SU-DHL-6 (cell line): ENCODE data around the gene CTCF.
A peak's percentile ranks its signal among the peaks of the same experiment; 100 is the strongest.

ENCODE experiments used
- H2AFZ ChIP-seq: fragments of 200-600 bp; sonication (generic); 2 replicates; pipeline ENCODE4 v1.6.1; 2014; ENCODE audit warnings: low read depth, mild to moderate bottlenecking, moderate library complexity, mixed read lengths, antibody characterized with exemption, low read length; ENCODE audit not compliant: severe bottlenecking
- H3F3A ChIP-seq: fragments of 200-600 bp; shearing (Covaris generic); 2 replicates; pipeline ENCODE4 v1.6.0; 2016; ENCODE audit warnings: antibody characterized with exemption, mild to moderate bottlenecking; ENCODE audit not compliant: insufficient read depth
- H3K27ac ChIP-seq: fragments of 200-600 bp; sonication (generic); 2 replicates; pipeline ENCODE4 v1.5.1; 2016; ENCODE audit warnings: low read depth, mild to moderate bottlenecking, low read length, moderate library complexity, mixed read lengths
- H3K27me3 ChIP-seq: fragments of 200-600 bp; sonication (generic), shearing (Covaris generic); 2 replicates; pipeline ENCODE4 v1.6.0; 2014; ENCODE audit warnings: mild to moderate bottlenecking, low read length
- H3K36me3 ChIP-seq: fragments of 200-600 bp; sonication (generic); 2 replicates; pipeline ENCODE4 v1.6.1; 2014; ENCODE audit warnings: mild to moderate bottlenecking, low read length, mixed read lengths
- H3K4me2 ChIP-seq: fragments of 300-600, 200-600 bp; shearing (Covaris generic), sonication (generic); 2 replicates; pipeline ENCODE4 v1.6.0; 2014; ENCODE audit warnings: low read length, low read depth, mild to moderate bottlenecking; ENCODE audit not compliant: poor library complexity, severe bottlenecking
- H3K4me3 ChIP-seq: fragments of 200-600 bp; sonication (generic); 2 replicates; pipeline ENCODE4 v1.5.1; 2014; ENCODE audit warnings: antibody characterized with exemption, low read length, mild to moderate bottlenecking, mixed read lengths; ENCODE audit not compliant: insufficient read depth, poor library complexity, severe bottlenecking
- H3K79me2 ChIP-seq: fragments of 200-600 bp; sonication (generic); 2 replicates; pipeline ENCODE4 v1.6.1; 2014; ENCODE audit warnings: mild to moderate bottlenecking, low read length, moderate library complexity; ENCODE audit not compliant: insufficient read depth
- H3K9ac ChIP-seq: fragments of 200-600 bp; sonication (generic); 2 replicates; pipeline ENCODE4 v1.7.0; 2014; ENCODE audit warnings: mild to moderate bottlenecking, low read length
- H3K9me2 ChIP-seq: fragments of 200-600 bp; sonication (generic); replicated peaks from 2 replicates; pipeline ENCODE4 v1.6.1; 2014; ENCODE audit warnings: low read length; ENCODE audit not compliant: insufficient read depth
- H3K9me3 ChIP-seq: fragments of 200-600 bp; sonication (generic); 2 replicates; pipeline ENCODE4 v1.6.1; 2014; ENCODE audit warnings: low read length, mixed read lengths; ENCODE audit not compliant: insufficient read depth
- H4K20me1 ChIP-seq: fragments of 200-600 bp; sonication (generic); 2 replicates; pipeline ENCODE4 v1.6.1; 2014; ENCODE audit warnings: low read depth, mild to moderate bottlenecking, antibody characterized with exemption, low read length, moderate library complexity, mixed read lengths
- CTCF ChIP-seq: fragments of 200-600 bp; sonication (generic); IDR thresholded peaks from one replicate; pipeline ENCODE4 v1.5.1; 2017; ENCODE audit warnings: antibody characterized with exemption, mild to moderate bottlenecking, low read length, moderate library complexity; ENCODE audit not compliant: insufficient read depth, poor library complexity, severe bottlenecking
- EZH2phosphoT487 ChIP-seq: fragments of 200-600 bp; sonication (generic), shearing (Covaris generic); conservative IDR thresholded peaks from 2 replicates; pipeline ENCODE4 v1.6.1; 2018; ENCODE audit warnings: mild to moderate bottlenecking, antibody characterized with exemption, low read length, moderate library complexity, mixed read lengths

CTCF gene

GRCh38 chr16:67672306-67672705 lies 110.0 kb downstream of the CTCF start:
- H4K20me1 ChIP-seq, result no peaks in the 10 kb centered on the region
- H3K79me2 ChIP-seq, result no peaks in the 10 kb centered on the region
- H3K9ac ChIP-seq, result no peak overlapping the region
- peaks cover 3% of the 10 kb centered on the region; the same call in 1 of the 2 replicates for H3F3A ChIP-seq
- no peak overlapping the region for H3K27ac ChIP-seq
- TF ChIP-seq CTCF (no peak), EZH2phosphoT487 (no peak)
- no peaks in the 10 kb centered on the region for H3K9me2 ChIP-seq
- no peak overlapping the region for H2AFZ ChIP-seq
- H3K9me3 ChIP-seq, result no peaks in the 10 kb centered on the region
- no peaks in the 10 kb centered on the region for H3K36me3 ChIP-seq
- no peaks in the 10 kb centered on the region for H3K27me3 ChIP-seq
- no peak overlapping the region for H3K4me3 ChIP-seq
- H3K4me2 ChIP-seq, result no peak overlapping the region

GRCh38 chr16:67672739-67673662 lies 110.7 kb downstream of the CTCF start:
- no peak for TF ChIP-seq EZH2phosphoT487
- peak; percentile 57 for TF ChIP-seq CTCF
- Histone ChIP-seq H3K27ac (no peak overlapping the region), H3K27me3 (no peaks in the 10 kb centered on the region), H3F3A (peaks cover 3% of the 10 kb centered on the region; the same call in 1 of the 2 replicates), H3K4me3 (no peak overlapping the region), H3K36me3 (no peaks in the 10 kb centered on the region), H3K79me2 (no peaks in the 10 kb centered on the region), H4K20me1 (no peaks in the 10 kb centered on the region), H3K9me3 (no peaks in the 10 kb centered on the region), H2AFZ (no peak overlapping the region), H3K9me2 (no peaks in the 10 kb centered on the region), H3K4me2 (no peak overlapping the region), H3K9ac (no peak overlapping the region)

GRCh38 chr16:67673712-67674580 lies 111.6 kb downstream of the CTCF start:
- Histone ChIP-seq H3K27me3 (no peaks in the 10 kb centered on the region), H3K4me3 (no peak overlapping the region), H3F3A (no peaks in the 10 kb centered on the region), H4K20me1 (no peaks in the 10 kb centered on the region), H3K27ac (no peak overlapping the region), H3K9me2 (no peaks in the 10 kb centered on the region), H3K36me3 (no peaks in the 10 kb centered on the region), H3K4me2 (no peak overlapping the region), H2AFZ (no peak overlapping the region), H3K9me3 (no peaks in the 10 kb centered on the region), H3K9ac (no peak overlapping the region), H3K79me2 (no peaks in the 10 kb centered on the region)
- no peak for TF ChIP-seq EZH2phosphoT487
- TF ChIP-seq CTCF, result no peak
